Inferior parietal cortex (tissue), 1 donor: ENCODE data around the gene CALHM4.

Experiments used
- DNase-seq: peaks from one replicate; pipeline ENCODE4 v3.0.0-alpha.2; 2016; ENCODE audit errors: extremely low spot score

The CALHM4 gene, protein sequence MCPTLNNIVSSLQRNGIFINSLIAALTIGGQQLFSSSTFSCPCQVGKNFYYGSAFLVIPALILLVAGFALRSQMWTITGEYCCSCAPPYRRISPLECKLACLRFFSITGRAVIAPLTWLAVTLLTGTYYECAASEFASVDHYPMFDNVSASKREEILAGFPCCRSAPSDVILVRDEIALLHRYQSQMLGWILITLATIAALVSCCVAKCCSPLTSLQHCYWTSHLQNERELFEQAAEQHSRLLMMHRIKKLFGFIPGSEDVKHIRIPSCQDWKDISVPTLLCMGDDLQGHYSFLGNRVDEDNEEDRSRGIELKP

DNA sequence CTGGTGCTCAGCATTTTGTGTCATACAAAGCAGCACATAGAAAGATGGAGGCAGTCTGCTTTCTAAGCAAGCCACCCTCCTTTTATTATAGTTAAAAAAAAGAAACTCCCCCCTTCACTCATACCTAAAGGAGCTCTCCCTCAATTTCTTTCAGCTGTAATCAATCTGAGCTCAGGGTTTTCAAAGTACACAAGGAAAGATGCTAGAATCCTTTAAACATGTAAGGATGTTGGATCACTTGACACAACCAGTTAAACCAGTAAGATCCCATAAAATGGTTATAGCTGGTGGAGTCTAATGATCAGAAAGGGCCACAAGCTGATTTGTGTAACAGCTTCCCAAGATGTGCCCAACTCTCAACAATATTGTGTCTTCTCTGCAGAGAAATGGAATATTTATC is at the start of gene CALHM4:
Gene CALHM4, plus strand, starts transcription at position 301 of the 400 bp plus-strand sequence. Its CDS starts 43 bp downstream, at position 344.
- no peak for DNase-seq

DNA sequence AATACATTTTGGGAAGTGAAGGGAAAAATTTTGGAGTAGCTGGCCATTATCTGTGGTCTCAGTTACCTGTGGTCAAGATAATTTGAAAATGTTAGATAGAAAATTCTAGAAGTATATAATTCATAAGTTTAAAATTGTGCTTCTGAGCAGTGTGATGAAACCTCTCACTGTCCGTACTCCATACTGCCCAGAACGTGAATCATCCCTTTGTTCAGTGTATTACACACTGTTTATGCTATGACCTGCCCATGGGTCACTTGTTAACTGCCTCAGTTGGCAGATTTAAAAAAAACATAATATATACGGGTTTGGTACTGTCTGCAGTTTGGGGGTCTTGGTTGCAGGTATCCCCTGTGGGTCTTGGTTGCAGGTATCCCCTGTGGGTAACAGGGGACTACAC is 46.2 kb upstream of the CALHM4 start:
- no peak for DNase-seq

DNA sequence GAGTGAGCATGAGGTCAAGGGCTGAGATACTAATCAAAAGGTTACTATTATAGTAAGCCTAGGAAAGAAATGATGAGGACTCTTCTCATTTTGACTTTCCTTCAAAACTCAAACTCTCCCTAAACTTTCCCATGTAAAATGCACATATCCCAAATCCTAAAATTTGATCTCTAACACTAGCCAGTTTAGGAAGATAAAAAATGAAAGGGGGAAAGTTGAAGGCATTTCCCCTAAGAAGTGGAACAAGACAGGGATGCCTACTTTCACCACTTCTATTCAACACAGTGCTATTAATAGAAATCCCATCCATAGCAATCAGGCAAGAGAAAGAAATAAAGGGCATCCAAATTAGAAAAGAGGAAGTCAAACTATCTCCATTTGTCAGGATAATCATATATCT is 45.0 kb upstream of the CALHM4 start:
- DNase-seq = no peak

DNA sequence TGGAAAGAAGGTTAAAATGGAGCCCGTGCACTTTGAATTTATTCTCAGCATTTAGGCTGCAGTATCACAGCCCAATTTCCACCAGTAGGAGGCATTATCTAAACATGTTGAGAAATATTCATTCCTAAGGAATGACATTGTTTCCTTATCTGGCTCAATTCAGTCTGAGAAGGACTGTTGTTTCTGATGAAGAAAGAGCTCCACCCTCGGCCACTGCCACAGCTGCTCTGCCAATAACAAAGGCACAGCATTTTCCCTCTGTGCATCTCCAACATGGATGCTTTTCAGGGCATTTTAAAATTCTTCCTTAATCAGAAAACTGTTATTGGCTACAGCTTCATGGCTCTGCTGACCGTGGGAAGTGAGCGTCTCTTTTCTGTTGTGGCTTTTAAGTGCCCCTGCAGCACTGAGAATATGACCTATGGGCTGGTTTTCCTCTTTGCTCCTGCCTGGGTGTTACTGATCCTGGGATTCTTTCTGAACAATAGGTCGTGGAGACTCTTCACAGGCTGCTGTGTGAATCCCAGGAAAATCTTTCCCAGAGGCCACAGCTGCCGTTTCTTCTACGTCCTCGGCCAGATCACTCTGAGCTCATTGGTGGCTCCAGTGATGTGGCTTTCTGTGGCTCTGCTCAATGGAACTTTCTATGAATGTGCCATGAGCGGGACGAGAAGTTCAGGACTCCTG is 42.0 kb upstream of the CALHM4 start, which contains the start of gene CALHM5:
Gene CALHM5, plus strand, starts transcription at position 216 of the 687 bp plus-strand sequence. Its CDS starts 58 bp downstream, at position 274.
- DNase-seq = no peak

DNA sequence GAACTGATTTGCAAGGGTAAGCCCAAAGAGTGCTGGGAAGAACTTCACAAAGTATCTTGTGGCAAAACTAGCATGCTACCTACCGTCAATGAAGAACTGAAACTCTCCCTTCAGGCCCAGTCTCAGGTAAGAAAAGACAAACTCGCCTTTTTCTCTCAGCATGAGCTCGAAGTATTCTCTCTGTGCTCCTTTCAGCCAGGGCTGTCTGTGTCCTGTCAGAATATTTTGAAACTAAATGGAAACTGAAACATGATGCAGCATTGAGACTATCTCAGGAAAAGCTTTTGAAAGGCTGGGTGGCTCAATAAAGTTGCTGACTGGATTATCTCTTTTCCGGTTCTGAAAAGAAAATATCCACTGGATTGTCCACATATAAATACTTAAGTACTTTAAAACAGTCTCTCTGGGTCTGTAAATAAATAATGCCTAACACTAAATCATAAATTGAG is 41.4 kb upstream of the CALHM4 start:
- DNase-seq = no peak

DNA sequence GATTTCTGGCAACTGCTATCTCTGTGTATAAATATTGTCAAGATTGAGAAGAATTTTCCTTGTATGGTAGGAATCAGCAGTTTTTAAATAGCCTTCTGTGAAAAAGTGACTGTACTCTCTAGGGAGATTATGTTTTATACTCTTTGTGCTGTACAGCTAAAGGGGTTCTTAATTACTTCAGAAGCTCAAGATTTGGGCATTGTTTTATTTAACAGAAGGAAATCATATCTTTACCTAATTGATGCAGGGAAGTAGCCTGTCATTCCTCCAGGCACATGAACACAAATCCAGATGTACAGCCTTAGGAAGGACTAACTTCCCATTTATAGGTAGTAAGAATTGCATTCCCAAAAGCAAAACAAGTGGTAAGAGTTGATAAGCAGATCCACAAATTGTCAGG is 40.8 kb upstream of the CALHM4 start:
- no peak for DNase-seq

DNA sequence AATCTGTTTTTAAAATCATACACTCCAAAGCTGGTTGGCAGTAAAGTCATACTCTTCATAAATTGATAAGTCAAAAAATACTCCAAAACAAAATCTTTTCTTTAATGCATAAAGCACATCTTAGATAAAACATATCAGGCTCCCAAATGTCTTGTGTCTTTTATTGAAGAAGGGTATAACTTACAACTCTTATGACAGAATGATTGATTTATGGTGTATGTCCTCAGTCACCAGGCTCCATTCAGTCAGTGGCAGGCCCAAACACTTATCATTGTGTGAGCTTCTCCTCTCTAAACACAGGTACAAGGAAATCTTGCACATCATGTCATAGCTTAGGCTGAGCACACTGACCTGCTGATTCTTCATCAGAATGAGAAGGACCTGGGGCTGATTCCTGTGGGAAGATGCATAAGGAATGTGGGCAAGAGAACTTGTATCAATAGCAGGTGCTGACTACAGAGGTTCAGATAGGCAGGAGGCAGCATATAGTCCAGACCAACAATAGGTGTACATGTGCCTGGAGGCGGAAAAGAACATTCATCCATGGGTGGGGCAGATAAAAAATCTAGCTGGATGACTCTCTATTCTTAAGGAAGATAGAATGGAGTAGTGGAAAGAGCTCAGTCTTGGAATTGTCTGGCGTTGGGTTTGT is 40.2 kb upstream of the CALHM4 start:
- no peak for DNase-seq

DNA sequence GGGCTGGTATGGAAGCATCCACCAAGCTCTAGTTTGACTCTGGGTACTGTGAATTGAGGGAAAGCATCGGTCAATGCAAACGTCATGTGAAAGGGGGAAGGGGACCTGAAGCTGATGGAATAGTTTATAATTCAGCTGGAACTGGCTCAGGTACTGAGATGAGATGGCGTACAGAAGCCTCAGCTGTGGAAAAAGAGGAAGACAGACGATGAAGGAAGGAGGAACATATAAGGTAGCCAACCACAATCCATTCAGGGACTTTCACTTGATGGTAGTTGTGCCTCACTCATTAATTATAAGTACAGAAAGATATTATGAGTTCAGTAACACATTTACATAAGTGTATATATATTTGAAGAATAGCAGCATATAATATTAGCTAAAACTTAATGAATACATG is 39.4 kb upstream of the CALHM4 start:
- DNase-seq = no peak

DNA sequence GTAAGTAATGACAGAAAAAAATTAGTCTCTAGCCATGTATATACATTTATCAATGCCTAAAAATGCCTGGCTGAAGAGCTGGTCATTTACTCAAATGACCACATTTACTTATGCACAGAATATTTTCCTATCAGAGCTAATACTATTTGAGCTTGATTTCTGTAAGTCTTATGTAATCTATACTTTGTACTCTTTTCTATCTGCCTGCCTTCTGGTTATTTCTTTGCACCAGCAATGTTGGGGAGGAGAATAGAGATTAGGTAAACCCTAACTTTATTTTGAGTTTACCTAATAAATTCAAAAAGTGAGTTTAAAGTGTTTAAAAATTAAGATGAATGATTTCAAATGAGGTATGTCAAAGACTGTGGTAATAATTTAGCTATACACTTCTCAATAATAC is 38.4 kb upstream of the CALHM4 start:
- no peak for DNase-seq

DNA sequence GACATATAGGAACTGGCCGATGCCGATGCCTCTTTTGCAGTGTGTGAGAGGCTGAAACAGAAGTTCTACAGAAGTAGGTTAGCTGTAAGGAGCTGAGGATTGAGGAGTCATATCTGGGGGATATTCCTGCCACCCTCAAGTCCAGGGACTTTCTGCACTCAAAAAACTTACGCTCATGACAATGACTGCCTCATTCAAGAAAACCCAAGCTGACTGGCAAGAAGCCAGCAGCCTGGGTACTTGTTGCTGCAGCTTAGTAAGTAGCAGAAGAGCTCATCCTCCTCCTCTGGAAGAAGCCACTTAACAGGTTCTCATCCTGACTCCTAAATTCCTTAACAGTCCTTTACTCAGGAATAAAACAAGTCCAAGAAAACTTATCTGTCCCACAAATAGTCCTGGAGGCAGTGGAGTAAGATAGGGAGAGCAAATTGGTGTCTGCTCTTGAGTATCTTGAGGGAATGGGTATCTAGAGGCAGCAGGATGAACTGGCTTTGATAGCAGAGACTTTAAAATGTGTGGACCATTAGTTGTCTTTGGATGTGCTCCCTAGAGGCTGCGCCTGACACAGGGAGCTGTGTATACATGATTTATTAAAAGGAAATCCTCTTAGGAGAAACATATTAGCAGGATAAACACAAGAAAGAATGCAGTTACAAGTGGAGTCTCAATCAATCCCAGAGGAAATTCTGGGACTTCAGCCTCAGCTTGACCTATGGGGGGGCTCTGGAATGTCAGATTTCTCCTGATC is 34.8 kb upstream of the CALHM4 start:
- no peak for DNase-seq

DNA sequence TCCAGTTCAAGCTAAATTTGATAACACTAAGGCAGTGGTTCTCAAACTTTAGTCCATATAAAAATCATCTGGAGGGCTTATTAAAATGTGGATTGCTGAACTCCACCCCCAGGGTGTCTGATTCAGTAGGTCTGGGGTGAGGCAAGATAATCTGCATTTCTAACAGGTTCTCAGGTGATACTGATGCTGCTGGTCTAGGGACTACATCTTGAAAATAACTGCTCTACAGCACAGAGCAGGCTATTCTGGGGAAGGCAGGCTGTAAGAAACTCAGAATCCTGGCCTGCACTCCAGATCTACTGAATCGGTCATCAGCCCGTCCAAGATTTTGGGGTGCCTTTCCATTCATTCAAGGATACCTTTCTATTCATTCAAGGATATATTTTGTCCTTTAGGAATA is 30.7 kb upstream of the CALHM4 start:
- DNase-seq = no peak

DNA sequence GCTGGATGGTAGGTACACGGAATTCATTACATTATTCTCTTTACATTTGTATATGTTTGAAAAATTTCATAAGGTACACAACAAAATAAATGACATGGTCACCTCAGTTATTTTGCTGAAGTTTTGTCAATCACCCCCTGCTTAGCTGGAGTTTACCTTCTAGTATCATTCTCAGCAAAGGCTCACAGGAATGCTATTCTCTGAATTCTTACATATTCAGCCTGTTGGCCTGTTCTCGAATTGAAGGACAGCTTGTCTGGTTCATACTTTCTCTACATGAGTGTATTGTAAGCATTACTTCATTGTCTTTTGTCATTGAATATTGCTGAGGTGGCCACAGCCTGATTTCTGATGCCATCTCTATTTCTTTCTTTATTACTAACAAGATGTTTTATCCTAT is 29.3 kb upstream of the CALHM4 start:
- DNase-seq = no peak

DNA sequence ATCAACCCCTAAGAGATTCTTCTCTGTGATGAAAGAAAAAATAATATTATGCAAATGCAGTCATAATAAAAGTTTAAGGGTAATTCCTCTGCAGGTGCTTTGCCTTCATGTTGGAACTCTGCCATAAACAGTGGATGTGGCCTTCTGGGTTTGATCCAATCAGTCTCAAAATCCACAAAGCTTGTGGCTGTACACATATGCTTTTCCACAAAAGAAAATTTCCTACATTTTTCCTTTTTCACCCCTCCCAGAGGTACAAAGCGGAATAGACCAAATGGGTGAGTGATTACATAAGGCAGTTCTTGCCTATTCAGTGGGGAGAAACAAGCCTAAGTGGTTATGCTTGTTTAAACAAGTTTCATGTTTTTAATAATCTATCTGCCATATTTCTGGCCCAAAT is 25.4 kb upstream of the CALHM4 start:
- no peak for DNase-seq

DNA sequence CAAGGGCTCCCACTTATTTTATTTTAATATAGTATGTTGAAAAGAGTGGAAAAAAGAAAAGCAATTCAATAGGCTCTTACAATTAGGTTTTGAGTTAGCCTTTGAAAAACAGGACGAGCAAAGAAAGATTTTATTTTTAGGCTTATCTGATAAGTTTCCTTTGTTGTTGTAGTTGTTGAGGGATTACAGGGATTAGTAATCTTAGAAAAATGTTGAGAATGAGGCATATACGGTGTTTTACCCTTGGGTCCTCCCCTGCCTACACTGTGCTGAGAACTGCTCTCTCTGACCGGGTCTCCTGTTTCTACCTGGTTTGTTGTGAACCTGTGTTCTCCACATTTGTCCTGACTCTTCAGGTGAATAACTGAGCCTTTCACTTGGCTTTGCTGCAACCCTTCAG is 24.8 kb upstream of the CALHM4 start:
- DNase-seq = no peak

DNA sequence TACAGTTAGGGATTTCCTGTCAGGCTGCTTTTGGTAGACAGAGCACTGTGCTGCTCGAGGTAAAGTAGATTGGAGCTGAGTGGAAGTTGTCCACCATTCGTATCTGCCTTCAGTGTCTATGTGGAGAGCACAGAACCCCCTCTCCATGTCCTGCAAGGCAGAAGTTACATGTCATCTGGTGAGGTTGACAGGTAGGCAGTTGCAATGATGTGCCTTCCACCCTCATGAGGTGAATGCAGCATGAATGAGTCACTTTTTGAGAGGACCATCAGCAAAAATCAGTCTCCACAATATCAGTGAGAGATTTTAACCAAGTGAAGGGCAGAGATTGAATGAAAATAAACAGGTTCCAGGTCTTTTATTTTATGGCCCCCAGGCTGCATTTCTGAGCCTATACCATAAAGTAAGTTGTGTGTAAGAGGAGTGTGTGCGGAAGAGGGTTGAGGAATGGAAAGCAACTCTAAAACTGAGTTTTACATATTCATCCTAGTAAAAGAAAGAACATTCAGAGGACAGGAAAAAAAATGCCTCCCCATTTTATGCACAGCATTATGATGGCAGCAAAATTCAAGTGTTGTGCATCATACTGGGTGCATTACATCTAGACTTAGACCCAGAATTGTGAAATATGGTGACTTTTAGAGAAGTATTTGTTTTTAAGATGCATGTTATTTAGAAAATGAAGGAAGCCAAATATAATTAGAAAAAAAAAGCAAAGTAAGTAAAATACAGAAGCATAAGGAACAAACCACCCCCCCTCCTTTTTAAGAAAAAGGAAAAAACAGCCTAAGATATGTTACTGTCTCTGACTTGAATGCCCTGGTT is 23.9 kb upstream of the CALHM4 start:
- DNase-seq = no peak

DNA sequence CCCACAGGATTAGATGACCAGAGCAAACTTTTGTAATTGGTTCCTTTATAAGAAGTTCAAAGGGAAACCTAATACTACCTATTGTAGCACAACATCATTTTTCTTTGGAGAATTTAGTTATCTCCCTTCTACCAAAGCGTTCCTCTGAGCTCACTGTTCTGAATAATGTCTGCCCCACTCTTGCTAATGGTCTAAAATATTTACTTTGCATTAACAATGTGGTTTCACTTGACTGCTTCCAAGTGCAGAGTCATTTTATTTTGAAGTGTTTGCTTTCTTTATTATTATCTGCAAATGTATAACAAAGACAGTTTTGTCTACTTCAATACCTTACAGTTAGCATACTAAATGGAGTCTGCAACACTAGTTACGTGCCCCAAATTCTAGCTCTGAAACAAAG is 23.1 kb upstream of the CALHM4 start:
- no peak for DNase-seq

DNA sequence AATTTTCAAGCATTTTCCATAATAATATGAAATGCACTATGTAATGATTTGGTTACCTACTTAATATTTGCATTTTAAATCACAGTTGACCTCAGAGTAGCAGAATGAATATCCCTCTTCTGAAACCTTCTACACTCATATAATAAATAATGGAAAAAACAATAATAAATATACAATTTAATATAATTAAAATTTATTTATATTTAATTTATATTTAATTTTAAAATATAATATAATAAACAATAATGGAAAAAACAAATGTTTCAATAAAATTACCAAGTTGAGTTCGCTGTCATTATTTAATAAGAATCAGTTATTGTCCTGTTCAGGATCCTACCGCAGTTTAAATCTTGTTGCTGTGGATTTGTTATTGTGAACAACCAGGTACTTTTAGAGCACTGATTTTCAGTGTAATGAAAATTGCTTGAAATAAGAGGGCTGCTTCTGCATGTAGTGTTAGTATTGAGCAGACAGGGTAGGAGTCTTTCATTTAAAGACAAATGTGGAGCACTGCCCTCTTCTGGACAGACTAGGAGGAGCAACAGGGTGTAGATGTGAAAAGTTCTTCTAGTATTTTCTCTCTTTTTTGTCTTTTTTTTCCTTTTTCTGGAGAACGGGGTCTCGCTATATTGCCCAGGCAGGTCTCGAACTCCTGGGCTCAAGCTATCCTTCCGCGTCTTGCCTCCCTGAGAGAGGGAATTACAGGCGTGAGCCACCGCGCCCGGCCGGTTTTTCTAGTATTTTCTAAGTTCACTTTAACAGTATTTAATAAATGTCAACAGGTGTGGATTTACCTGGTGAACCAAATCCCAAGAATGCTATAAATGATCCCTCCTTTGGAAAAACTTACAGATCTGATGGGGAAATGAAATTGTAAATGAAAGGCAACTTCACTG is 21.6 kb upstream of the CALHM4 start:
- DNase-seq = peak; percentile 73

DNA sequence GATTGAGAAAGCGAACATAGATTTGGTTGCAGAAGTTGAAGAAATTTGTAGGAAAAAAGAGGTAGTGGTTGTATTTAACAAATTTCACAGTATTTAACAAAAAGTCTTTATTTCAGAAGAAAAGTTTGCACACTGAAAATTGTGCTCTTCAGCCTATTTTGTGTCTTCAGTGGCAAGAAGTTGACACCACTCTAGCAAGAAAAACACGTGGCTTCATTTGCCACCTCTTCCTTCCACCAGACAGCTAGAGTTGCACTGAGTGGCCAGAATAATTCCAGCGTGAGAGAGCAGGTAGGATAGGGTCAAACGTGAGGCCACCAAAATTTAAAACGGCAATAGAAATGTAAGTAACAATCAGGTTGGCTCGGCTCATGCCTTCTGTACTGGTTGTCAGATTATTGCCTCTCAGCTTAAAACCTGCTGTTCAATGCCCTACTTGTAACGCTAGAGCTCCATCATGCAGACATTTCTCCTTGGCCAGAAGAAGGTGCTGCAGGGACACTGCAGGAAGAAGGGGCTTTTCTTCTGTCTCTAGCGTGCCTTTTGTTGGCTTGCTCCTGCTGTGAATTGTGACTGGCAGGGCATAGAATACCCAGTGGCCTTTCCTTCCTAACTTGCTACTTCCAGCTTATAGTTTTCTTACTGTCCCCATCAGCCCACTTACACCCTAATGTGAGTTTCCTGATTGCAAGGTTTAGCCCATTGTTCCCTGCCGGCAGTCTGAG is 20.2 kb upstream of the CALHM4 start:
- DNase-seq = no peak

DNA sequence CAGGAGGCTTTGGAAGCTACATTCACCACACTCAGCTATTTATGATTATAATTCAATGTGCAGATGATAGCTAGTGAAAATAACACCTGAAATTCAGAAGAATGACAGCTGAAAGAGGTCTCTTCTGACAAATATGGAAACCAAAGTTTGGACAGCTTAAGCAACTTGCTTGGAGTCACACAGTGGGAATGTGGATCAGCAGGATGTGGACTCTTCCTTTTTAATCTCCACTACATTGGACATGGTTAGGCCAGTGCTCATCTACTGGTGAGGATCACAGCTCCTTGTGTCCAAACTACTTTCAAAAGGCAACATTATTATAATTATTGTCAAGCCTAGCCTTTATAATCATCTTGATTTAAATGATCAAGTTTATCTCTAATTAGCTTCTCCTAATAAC is 18.4 kb upstream of the CALHM4 start:
- DNase-seq = no peak
